Measurements from ENCODE around the gene TRAF3IP1. TPM values are rescaled to one million over a fixed set of nuclear protein-coding genes. Genes with fewer than 3 reads are reported as not detected.

Gene TRAF3IP1
- total and polyA plus RNA-seq, 2 of the 13 experiments (the other 11 are each of a cell fraction or from before 2014, with no cell fraction given) = 4.1 to 12.9 TPM

DNA sequence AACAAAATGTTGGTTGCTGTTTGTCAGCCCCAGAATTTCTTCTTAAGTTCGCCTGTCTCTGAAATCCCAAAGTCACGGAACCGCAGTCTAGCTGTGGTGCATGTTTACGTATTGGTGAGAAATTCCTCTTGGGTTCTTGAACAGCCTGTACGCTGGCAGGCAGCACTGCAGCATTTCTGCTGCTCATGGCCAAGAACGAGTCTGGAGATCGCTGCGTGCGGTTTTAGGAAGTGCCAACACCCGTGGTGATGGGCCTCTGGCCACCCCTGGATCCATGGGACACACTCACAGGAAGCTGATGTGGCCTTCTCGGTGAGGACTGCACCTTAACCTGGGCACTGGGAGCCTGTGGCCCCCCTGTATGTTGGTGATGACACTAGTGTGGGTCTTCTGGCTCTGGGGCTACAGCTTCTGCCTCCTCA, 130.1 kb downstream of the TRAF3IP1 start (continued):
- TF ChIP-seq RBFOX2 (IDR thresholded peaks at IDR 0.05; ENCODE audit: low read depth, low read length) (no peak), ASH2L (IDR thresholded peaks at IDR 0.05; ENCODE audit: insufficient read length, low read depth, low read length) (no peak), ZNF556 (CRISPR knock-in tag; IDR thresholded peaks at IDR 0.05; ENCODE audit: borderline replicate concordance) (no peak), ZNF839 (CRISPR knock-in tag; IDR thresholded peaks at IDR 0.05; ENCODE audit: borderline replicate concordance) (0 out of 2 replicates have a peak, but pooled peaks have one; percentile 30), SNAPC2 (CRISPR knock-in tag; IDR thresholded peaks at IDR 0.05) (0 out of 2 replicates have a peak, but pooled peaks have one; percentile 6), ZNF850 (CRISPR knock-in tag; conservative IDR thresholded peaks at IDR 0.05) (no peak), AGO2 (optimal IDR thresholded peaks at IDR 0.05; ENCODE audit: low read depth, low read length) (peak; percentile 29), KDM5A (IDR thresholded peaks at IDR 0.05; ENCODE audit: borderline replicate concordance, low read length) (no peak), EHMT2 (IDR thresholded peaks at IDR 0.05; ENCODE audit: borderline replicate concordance, low read depth, low read length) (no peak), CBX2 (IDR thresholded peaks at IDR 0.05; ENCODE audit: low read depth, low read length) (no peak), CBX2 (CRISPR knock-in tag; IDR thresholded peaks at IDR 0.05; ENCODE audit: low read depth) (no peak), ONECUT2 (CRISPR knock-in tag; IDR thresholded peaks at IDR 0.05) (no peak), FLYWCH1 (CRISPR knock-in tag; IDR thresholded peaks at IDR 0.05) (no peak), ZFAT (CRISPR knock-in tag; conservative IDR thresholded peaks at IDR 0.05) (no peak), CREM (IDR thresholded peaks at IDR 0.05) (no peak), CREM (CRISPR knock-in tag; IDR thresholded peaks at IDR 0.05) (no peak), MZF1 (CRISPR knock-in tag; IDR thresholded peaks at IDR 0.05; ENCODE audit: borderline replicate concordance) (no peak), ZNF180 (CRISPR knock-in tag; IDR thresholded peaks at IDR 0.05; ENCODE audit: borderline replicate concordance, low read depth) (no peak), FIP1L1 (IDR thresholded peaks at IDR 0.05; ENCODE audit: borderline replicate concordance, insufficient read depth, low read depth, low read length) (no peak), ZSCAN12 (CRISPR knock-in tag; IDR thresholded peaks at IDR 0.05) (no peak), ZMYM2 (CRISPR knock-in tag; IDR thresholded peaks at IDR 0.05) (no peak), ZNF251 (CRISPR knock-in tag; IDR thresholded peaks at IDR 0.05) (no peak)
- TF ChIP-seq, protein P1, sequence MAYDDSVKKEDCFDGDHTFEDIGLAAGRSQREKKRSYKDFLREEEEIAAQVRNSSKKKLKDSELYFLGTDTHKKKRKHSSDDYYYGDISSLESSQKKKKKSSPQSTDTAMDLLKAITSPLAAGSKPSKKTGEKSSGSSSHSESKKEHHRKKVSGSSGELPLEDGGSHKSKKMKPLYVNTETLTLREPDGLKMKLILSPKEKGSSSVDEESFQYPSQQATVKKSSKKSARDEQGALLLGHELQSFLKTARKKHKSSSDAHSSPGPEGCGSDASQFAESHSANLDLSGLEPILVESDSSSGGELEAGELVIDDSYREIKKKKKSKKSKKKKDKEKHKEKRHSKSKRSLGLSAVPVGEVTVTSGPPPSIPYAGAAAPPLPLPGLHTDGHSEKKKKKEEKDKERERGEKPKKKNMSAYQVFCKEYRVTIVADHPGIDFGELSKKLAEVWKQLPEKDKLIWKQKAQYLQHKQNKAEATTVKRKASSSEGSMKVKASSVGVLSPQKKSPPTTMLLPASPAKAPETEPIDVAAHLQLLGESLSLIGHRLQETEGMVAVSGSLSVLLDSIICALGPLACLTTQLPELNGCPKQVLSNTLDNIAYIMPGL (CRISPR knock-in tag; IDR thresholded peaks at IDR 0.05; ENCODE audit: borderline replicate concordance in 1 of 2, low read depth in 1 of 2) = no peak
- TF ChIP-seq, protein P2, sequence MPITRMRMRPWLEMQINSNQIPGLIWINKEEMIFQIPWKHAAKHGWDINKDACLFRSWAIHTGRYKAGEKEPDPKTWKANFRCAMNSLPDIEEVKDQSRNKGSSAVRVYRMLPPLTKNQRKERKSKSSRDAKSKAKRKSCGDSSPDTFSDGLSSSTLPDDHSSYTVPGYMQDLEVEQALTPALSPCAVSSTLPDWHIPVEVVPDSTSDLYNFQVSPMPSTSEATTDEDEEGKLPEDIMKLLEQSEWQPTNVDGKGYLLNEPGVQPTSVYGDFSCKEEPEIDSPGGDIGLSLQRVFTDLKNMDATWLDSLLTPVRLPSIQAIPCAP (CRISPR knock-in tag; IDR thresholded peaks at IDR 0.05; ENCODE audit: low read depth) = no peak
- TF ChIP-seq, protein P3, sequence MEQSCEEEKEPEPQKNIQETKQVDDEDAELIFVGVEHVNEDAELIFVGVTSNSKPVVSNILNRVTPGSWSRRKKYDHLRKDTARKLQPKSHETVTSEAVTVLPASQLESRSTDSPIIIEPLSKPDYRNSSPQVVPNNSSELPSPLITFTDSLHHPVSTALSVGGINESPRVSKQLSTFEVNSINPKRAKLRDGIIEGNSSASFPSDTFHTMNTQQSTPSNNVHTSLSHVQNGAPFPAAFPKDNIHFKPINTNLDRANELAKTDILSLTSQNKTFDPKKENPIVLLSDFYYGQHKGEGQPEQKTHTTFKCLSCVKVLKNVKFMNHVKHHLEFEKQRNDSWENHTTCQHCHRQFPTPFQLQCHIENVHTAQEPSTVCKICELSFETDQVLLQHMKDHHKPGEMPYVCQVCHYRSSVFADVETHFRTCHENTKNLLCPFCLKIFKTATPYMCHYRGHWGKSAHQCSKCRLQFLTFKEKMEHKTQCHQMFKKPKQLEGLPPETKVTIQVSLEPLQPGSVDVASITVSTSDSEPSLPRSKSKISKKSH (CRISPR knock-in tag; IDR thresholded peaks at IDR 0.05; ENCODE audit: borderline replicate concordance) = no peak
- TF ChIP-seq, protein P4, sequence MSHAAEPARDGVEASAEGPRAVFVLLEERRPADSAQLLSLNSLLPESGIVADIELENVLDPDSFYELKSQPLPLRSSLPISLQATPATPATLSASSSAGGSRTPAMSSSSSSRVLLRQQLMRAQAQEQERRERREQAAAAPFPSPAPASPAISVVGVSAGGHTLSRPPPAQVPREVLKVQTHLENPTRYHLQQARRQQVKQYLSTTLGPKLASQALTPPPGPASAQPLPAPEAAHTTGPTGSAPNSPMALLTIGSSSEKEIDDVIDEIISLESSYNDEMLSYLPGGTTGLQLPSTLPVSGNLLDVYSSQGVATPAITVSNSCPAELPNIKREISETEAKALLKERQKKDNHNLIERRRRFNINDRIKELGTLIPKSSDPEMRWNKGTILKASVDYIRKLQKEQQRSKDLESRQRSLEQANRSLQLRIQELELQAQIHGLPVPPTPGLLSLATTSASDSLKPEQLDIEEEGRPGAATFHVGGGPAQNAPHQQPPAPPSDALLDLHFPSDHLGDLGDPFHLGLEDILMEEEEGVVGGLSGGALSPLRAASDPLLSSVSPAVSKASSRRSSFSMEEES (CRISPR knock-in tag; IDR thresholded peaks at IDR 0.05) = no peak
